Muscle layer of duodenum (tissue), 2 donors: ENCODE data around the gene EBI3.
"Not testable (repeated sequence)": the region's sequence is repeated elsewhere in the genome, so short reads cannot be mapped to it uniquely, and the experiment has no call there.

Source experiments
- H3K27ac ChIP-seq: one replicate; pipeline ENCODE4 v1.7.0; 2013; ENCODE audit warnings: mild to moderate bottlenecking, low read length
- H3K27me3 ChIP-seq: one replicate; pipeline ENCODE4 v1.7.0; 2013; ENCODE audit warnings: low read depth, mild to moderate bottlenecking, control low read depth, low read length
- H3K36me3 ChIP-seq, 2 donors: one replicate each; pipeline ENCODE4 v1.7.0; 2013; ENCODE audit warnings: low read length in 2 of 2, control low read depth in 1 of 2, mild to moderate bottlenecking in 1 of 2; ENCODE audit not compliant: insufficient read depth in 2 of 2, control insufficient read depth in 1 of 2
- H3K4me1 ChIP-seq, 2 donors: one replicate each; pipeline ENCODE4 v1.7.0; 2013; ENCODE audit warnings: low read length in 2 of 2, mild to moderate bottlenecking in 2 of 2, control low read depth in 1 of 2, moderate library complexity in 1 of 2; ENCODE audit not compliant: insufficient read depth in 2 of 2, control insufficient read depth in 1 of 2
- H3K4me3 ChIP-seq, 2 donors: one replicate each; pipeline ENCODE4 v1.7.0; 2013; ENCODE audit warnings: low read length in 2 of 2, low read depth in 1 of 2, mild to moderate bottlenecking in 1 of 2
- H3K9me3 ChIP-seq, 2 donors: one replicate each; pipeline ENCODE4 v1.7.0; 2013; ENCODE audit warnings: low read length in 2 of 2, control low read depth in 1 of 2, mild to moderate bottlenecking in 1 of 2; ENCODE audit not compliant: control insufficient read depth in 1 of 2
- donor health status: healthy.

Gene EBI3

DNA sequence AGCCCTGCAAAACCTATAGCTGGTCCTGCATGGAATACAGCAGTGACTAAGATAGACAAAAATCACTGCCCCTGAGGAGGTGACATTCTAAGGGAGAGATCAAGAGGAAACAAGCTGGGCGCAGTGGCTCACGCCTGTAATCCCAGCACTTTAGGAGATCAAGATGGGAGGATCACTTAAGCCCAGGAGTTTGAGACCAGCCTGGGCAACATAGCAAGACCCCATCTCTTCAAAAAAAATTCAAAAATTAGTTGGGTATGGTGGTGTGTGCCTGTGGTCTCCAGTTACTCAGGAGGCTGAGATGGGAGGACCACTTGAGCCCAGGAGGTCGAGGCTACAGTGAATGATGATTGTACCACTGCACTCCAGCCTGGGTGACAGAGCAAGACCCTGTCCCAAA, 36.8 kb upstream of the EBI3 start:
- H3K27ac ChIP-seq, H3K4me3 ChIP-seq, H3K9me3 ChIP-seq, H3K36me3 ChIP-seq, H3K4me1 ChIP-seq: not testable (repeated sequence)
- H3K27me3 ChIP-seq = peaks cover 10% of the 10 kb centered on the region

- H3K27me3 ChIP-seq = peaks cover 21% of the 10 kb centered on the region
- H3K4me3 ChIP-seq = no peak overlapping the region
- H3K4me1 ChIP-seq = no peaks in the 10 kb centered on the region
- H3K9me3 ChIP-seq = no peaks in the 10 kb centered on the region
- H3K27ac ChIP-seq = no peak overlapping the region
- H3K36me3 ChIP-seq = no peaks in the 10 kb centered on the region
Observed at GRCh38 chr19:4194353-4194752, 35.0 kb upstream of the EBI3 start.

GRCh38 chr19:4196009-4196408, 33.3 kb upstream of the EBI3 start:
- Histone ChIP-seq H3K4me1 (no peaks in the 10 kb centered on the region), H3K27me3 (peaks cover 25% of the 10 kb centered on the region), H3K9me3 (no peaks in the 10 kb centered on the region), H3K4me3 (no peak overlapping the region), H3K36me3 (no peaks in the 10 kb centered on the region), H3K27ac (no peak overlapping the region)

DNA sequence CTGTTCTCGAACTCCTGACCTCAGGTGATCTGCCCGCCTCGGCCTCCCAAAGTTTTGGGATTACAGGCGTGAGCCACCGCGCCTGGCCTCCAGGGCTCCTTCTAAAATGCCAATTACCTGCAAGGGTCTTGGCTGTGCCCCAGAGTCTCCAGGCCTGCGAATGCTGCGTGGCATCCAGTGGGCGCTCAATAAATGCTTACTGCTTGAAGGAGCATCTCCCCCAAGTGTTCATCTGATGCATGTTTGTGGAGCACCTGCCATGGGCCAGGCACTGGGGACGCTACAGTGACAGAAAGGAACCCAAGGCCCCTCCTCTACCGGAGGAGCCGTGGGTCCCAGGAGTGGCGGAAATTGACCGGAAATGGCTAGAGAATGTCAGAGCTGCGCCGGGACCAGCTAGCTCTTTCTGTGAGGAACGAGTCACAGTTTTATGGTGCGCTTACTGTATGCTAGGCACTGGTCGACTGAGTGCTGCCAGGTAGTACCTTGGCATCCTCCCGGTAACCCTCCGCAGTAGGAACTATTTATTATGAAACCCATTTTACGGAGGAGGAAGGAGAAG, 32.7 kb upstream of the EBI3 start:
- Histone ChIP-seq H3K9me3 (no peaks in the 10 kb centered on the region), H3K27me3 (peaks cover 25% of the 10 kb centered on the region), H3K4me3 (no peak overlapping the region), H3K4me1 (no peaks in the 10 kb centered on the region), H3K27ac (no peak overlapping the region), H3K36me3 (no peaks in the 10 kb centered on the region)

DNA sequence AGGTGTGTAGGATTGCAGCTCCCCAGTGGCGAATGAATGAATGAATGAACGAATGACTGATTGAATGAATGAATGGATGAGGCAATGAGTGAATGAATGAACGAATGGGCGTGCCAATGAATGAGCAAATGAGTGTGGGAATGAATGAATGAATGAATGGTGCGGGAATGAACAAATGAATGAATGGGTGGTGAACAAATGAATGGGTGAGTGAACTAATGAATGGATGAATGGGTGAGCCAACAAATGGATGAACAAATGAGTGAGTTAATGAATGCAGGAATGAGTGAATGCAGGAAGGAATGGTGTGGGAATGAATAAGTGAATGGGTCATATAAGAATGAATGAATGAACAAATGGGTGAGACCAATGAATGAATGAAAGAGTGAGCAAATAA, 32.1 kb upstream of the EBI3 start:
- Histone ChIP-seq H3K4me1 (no peaks in the 10 kb centered on the region), H3K27me3 (peaks cover 25% of the 10 kb centered on the region), H3K36me3 (no peaks in the 10 kb centered on the region), H3K9me3 (no peaks in the 10 kb centered on the region), H3K4me3 (no peak overlapping the region), H3K27ac (no peak overlapping the region)

DNA sequence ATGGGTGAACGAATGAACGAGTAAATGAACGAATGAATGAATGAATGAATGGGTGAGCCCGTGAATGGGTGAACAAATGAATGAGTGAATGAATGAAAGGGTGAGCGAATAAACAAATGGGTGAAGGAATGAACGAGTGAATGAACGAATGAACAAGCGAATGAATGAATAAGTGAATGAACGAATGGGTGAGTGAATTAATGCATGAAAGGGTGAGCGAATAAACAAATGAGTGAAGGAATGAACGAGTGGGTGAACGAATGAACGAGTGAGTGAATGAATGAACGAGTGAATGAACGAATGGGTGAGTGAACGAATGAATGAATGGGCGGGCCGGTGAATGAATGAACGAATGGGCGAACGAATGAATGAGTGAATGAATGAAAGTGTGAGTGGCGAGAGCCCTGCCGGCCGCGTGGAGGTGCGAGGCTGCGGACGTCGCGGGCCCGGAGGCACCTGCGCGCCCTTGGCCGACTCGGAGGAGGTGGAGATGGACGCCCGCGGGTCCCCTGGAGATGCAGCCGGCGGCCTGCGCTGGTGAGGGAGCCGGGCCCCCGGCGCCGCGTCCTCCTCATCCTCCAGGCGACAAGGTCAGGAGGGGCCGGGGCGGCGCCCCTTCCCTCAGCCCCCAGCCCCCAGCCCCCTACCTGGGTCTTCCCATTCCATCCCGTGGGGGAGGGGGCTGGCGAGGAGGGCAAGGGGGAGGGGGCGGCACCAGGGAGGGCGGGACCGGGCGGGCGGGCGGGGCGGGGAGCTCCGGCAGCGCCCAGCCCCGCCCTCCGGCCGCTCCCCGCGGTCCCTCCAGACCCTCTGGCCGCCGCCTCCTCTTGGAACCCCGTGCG, 31.5 kb upstream of the EBI3 start:
- no peaks in the 10 kb centered on the region for H3K9me3 ChIP-seq
- H3K4me1 ChIP-seq = no peaks in the 10 kb centered on the region
- no peak overlapping the region for H3K4me3 ChIP-seq
- no peaks in the 10 kb centered on the region for H3K36me3 ChIP-seq
- H3K27ac ChIP-seq = no peak overlapping the region
- peaks cover 25% of the 10 kb centered on the region for H3K27me3 ChIP-seq

DNA sequence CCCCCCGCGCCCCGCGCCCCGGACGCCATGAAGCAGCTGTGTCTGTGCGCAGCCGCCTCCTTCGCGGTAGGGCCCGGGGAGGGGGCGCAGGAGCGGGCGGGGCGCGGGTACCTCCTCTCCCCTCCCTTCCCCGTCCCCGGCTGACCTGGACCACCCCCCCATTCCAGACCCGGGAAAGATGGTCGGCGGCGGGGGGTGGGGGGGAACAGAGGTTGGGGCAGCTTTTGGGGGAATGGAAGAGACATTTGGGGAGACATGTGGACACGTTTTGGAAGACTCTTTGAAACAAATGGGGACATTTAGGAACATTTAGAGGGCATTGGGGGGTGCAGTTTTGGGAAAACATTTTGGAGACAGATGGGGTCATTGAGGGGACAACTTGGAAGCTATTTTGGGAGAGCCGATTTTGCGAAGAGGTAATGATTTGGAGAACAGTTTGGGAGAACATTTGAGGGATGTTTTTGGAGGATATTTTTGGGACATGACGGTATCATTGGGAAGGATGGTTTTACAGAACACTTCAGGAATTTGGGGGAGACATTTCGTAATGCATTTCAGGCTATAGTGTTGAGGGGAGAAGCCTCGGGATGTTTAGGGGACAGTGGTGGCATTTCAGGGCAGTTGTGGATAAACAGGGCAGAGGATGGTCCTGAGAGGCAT, 30.7 kb upstream of the EBI3 start:
- H3K9me3 ChIP-seq = no peaks in the 10 kb centered on the region
- no peaks in the 10 kb centered on the region for H3K4me1 ChIP-seq
- no peak overlapping the region for H3K27ac ChIP-seq
- no peaks in the 10 kb centered on the region for H3K36me3 ChIP-seq
- H3K27me3 ChIP-seq = peaks cover 25% of the 10 kb centered on the region
- H3K4me3 ChIP-seq = no peak overlapping the region

DNA sequence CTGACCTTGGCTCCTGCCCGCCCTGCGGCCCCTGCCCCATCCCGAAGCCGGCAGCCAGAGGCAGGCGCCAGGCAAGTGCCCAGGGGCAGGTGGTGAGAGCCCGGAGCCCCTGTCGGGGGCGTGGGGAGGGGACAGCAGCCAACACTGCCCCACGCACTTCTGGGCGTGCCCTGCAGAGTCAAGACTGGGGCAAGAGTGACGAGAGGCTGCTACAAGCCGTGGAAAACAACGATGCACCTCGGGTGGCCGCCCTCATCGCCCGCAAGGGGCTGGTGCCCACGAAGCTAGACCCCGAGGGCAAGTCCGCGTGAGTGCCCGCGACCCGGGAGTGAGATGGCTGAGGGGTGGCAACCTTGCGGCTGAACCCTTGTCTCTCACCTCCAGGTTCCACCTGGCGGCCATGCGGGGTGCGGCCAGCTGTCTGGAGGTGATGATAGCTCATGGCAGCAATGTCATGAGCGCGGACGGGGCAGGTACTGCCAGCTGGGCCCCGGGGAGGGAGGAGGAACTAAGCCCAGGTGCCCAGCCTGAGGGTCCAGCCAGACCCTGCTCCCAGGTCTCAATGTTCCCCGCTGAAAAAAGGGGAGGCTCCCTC, 29.5 kb upstream of the EBI3 start:
- Histone ChIP-seq H3K27ac (no peak overlapping the region), H3K4me1 (peaks cover 0 to 3% of the 10 kb centered on the region in 2 donors), H3K9me3 (no peaks in the 10 kb centered on the region), H3K27me3 (peaks cover 25% of the 10 kb centered on the region), H3K4me3 (no peak overlapping the region), H3K36me3 (no peaks in the 10 kb centered on the region)

DNA sequence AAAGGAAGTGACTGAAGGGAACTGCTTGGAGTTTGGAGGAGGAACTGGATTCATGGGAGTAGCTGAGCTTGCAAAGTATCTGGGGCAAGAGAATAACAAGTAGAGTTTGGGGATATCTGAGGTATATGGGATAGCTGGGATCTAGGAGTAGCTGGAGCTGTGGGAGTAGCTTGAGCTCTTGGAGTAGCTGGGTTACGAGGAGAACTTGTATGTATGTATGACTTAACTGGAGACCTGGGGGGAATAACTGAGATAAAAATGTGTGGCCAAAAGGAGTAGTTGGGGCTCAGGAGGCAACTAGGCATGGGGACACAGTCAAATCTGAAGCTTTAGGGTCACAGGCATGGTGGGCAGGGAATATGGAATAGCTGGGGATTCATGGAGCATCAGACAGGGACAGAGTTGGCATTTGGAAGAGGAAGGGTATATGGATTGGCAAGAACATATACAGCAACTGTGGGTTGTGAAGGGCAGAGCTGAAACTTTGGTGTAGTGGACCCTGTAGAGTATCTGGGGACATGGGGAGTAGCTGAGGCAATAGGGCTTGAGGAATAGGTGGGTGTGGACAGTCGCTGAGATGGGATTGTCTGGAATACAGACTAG, 28.3 kb upstream of the EBI3 start:
- H3K4me3 ChIP-seq = no peak overlapping the region
- H3K9me3 ChIP-seq = no peaks in the 10 kb centered on the region
- H3K36me3 ChIP-seq = no peaks in the 10 kb centered on the region
- H3K27ac ChIP-seq = no peak overlapping the region
- H3K27me3 ChIP-seq = peaks cover 25% of the 10 kb centered on the region
- peaks cover 0 to 3% of the 10 kb centered on the region in 2 donors for H3K4me1 ChIP-seq

DNA sequence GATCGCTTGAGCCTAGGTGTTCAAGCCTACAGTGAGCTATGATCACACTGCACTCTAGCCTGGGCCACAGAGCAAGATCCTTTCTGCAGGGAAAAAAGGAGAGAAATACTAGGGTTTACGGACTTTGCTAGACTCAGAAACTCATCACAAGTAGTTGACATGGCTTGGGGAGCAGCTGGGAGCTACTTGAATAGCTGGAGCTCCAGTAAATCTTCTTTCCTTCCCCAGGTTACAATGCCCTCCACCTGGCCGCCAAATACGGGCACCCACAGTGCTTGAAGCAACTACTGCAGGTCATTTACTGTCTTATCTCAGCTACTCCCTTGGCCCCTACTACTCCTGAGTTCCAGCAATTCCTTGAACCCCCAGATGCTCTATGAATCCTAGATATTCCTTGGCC, 27.5 kb upstream of the EBI3 start:
- Histone ChIP-seq H3K27ac (no peak overlapping the region), H3K36me3 (no peaks in the 10 kb centered on the region), H3K27me3 (peaks cover 22% of the 10 kb centered on the region), H3K9me3 (no peaks in the 10 kb centered on the region), H3K4me1 (peaks cover 0 to 3% of the 10 kb centered on the region in 2 donors), H3K4me3 (no peak overlapping the region)

GRCh38 chr19:4206818-4207484, 22.4 kb upstream of the EBI3 start:
- Histone ChIP-seq H3K9me3 (no peaks in the 10 kb centered on the region), H3K36me3 (no peaks in the 10 kb centered on the region), H3K27me3 (no peaks in the 10 kb centered on the region), H3K4me3 (no peak overlapping the region), H3K27ac (no peak overlapping the region), H3K4me1 (peaks cover 0 to 3% of the 10 kb centered on the region in 2 donors)
